Endothelial cell of umbilical vein (primary cell): ENCODE results near the gene SMTNL2.

Experiments
- CTCF ChIP-seq, 2 donors: IDR thresholded peaks; 1 replicate in 1 of 2; 2 replicates in 1 of 2; pipeline ENCODE4 v1.5.1; 2011; ENCODE audit warnings: low read length in 2 of 2, mild to moderate bottlenecking in 2 of 2, moderate library complexity in 2 of 2, control low read depth in 1 of 2, inconsistent platforms in 1 of 2, low read depth in 1 of 2; ENCODE audit not compliant: insufficient read depth in 1 of 2; ENCODE audit errors: extremely low read depth in 1 of 2
- EZH2 ChIP-seq: IDR thresholded peaks from 2 replicates; pipeline ENCODE4 v1.6.1; 2012; ENCODE audit warnings: borderline replicate concordance, low read depth, mild to moderate bottlenecking, moderate library complexity, low read length, inconsistent platforms; ENCODE audit not compliant: severe bottlenecking
- JUN ChIP-seq: IDR thresholded peaks from 2 replicates; pipeline ENCODE4 v1.6.1; 2011; ENCODE audit warnings: borderline replicate concordance, low read depth; ENCODE audit not compliant: insufficient read length, insufficient read depth
- POLR2A ChIP-seq: IDR thresholded peaks from 2 replicates; pipeline ENCODE4 v1.6.1; 2012; ENCODE audit warnings: low read depth, mild to moderate bottlenecking, control low read depth, low read length

- TF ChIP-seq CTCF (IDR thresholded peaks at IDR 0.05; ENCODE audit: extremely low read depth in 1 of 2, insufficient read depth in 1 of 2, low read depth in 1 of 2, low read length in 2 of 2) (no peak), POLR2A (no peak), EZH2 (no peak), JUN (no peak)
These were observed 42.5 kb downstream of the SMTNL2 start for GRCh38 chr17:4626734-4627256.
